HepG2 (cell line): ENCODE measurements around the gene CCDC85C. TPM values are rescaled to one million over a fixed set of nuclear protein-coding genes. Genes with fewer than 3 reads are reported as not detected.

Experiments
- EP300 ChIP-seq, 3 experiments: sonication (generic) in 1 of 3; formaldehyde crosslinking in 1 of 3; IDR thresholded peaks; 2 replicates each; pipeline versions ENCODE4 v1.5.1 to v1.6.1; 2011 to 2020; ENCODE audit warnings: low read depth in 2 of 3, low read length in 2 of 3, borderline replicate concordance in 1 of 3, improper control_type of control experiment in 1 of 3, mild to moderate bottlenecking in 1 of 3, missing genetic modification reagents in 1 of 3, moderate library complexity in 1 of 3
- MEIS2 ChIP-seq: sonication (generic); formaldehyde crosslinking; IDR thresholded peaks from 2 replicates; pipeline ENCODE4 v1.9.0; 2021; ENCODE audit warnings: mild to moderate bottlenecking, missing genetic modification reagents
- NCOR1 ChIP-seq: fragments of 200-600 bp; sonication (generic); IDR thresholded peaks from 2 replicates; pipeline ENCODE4 v1.7.0; 2017; ENCODE audit warnings: antibody characterized with exemption, low read length, borderline replicate concordance
- NONO ChIP-seq, 2 experiments: fragments of 450-650 bp in 1 of 2; sonication (generic) in 1 of 2; formaldehyde crosslinking in 1 of 2; IDR thresholded peaks in 1 of 2; conservative IDR thresholded peaks in 1 of 2; 2 replicates each; pipeline versions ENCODE4 v1.6.1 to v1.8.0; 2017 to 2022; ENCODE audit warnings: mild to moderate bottlenecking in 1 of 2, missing genetic modification reagents in 1 of 2, moderate library complexity in 1 of 2
- RXRB ChIP-seq: IDR thresholded peaks from 2 replicates; pipeline ENCODE4 v1.6.1; 2016; ENCODE audit warnings: borderline replicate concordance, missing genetic modification reagents, missing compliant biosample characterization
- SIN3A ChIP-seq: IDR thresholded peaks from 2 replicates; pipeline ENCODE4 v1.6.1; 2011; ENCODE audit warnings: low read depth, mild to moderate bottlenecking, control low read depth, low read length, borderline replicate concordance
- SIX4 ChIP-seq: sonication (generic); formaldehyde crosslinking; IDR thresholded peaks from 2 replicates; pipeline ENCODE4 v1.4.0; 2020; ENCODE audit warnings: missing genetic modification reagents
- SOX5 ChIP-seq: IDR thresholded peaks from 2 replicates; pipeline ENCODE4 v1.6.1; 2016; ENCODE audit warnings: borderline replicate concordance
- SP4 ChIP-seq: sonication (generic); formaldehyde crosslinking; IDR thresholded peaks from 2 replicates; pipeline ENCODE4 v1.8.1; 2023; ENCODE audit warnings: mild to moderate bottlenecking, missing genetic modification reagents
- TBX3 ChIP-seq: fragments of 450-650 bp; IDR thresholded peaks from 2 replicates; pipeline ENCODE4 v1.6.1; 2017; ENCODE audit warnings: antibody characterized with exemption, mild to moderate bottlenecking, inconsistent platforms, borderline replicate concordance
- TCF12 ChIP-seq, 2 experiments: fragments of 450-650 bp in 1 of 2; sonication (generic) in 1 of 2; formaldehyde crosslinking in 1 of 2; IDR thresholded peaks; 2 replicates each; pipeline versions ENCODE4 v1.6.1 to v1.8.0; 2017 to 2022; ENCODE audit warnings: antibody characterized with exemption in 1 of 2, mild to moderate bottlenecking in 1 of 2, missing genetic modification reagents in 1 of 2, moderate library complexity in 1 of 2
- ZBTB2 ChIP-seq: sonication (generic); formaldehyde crosslinking; IDR thresholded peaks from 2 replicates; pipeline ENCODE4 v1.8.0; 2022; ENCODE audit warnings: low read depth, missing genetic modification reagents
- ZFP1 ChIP-seq: IDR thresholded peaks from 2 replicates; pipeline ENCODE4 v1.6.1; 2016
- ZFY ChIP-seq: sonication (generic); formaldehyde crosslinking; IDR thresholded peaks from 2 replicates; pipeline ENCODE4 v1.4.0; 2020; ENCODE audit warnings: missing genetic modification reagents
- ZNF160 ChIP-seq: sonication (generic); formaldehyde crosslinking; IDR thresholded peaks from 2 replicates; pipeline ENCODE4 v1.8.0; 2022; ENCODE audit warnings: mild to moderate bottlenecking, inconsistent platforms, missing genetic modification reagents
- ZNF230 ChIP-seq: sonication (generic); formaldehyde crosslinking; IDR thresholded peaks from 2 replicates; pipeline ENCODE4 v1.4.0; 2020; ENCODE audit warnings: mild to moderate bottlenecking, missing genetic modification reagents
- ZNF343 ChIP-seq: sonication (generic); formaldehyde crosslinking; IDR thresholded peaks from 2 replicates; pipeline ENCODE4 v1.4.0; 2020; ENCODE audit warnings: mild to moderate bottlenecking, missing genetic modification reagents
- ZNF441 ChIP-seq: sonication (generic); formaldehyde crosslinking; IDR thresholded peaks from 2 replicates; pipeline ENCODE4 v1.7.0; 2021; ENCODE audit warnings: missing genetic modification reagents, borderline replicate concordance
- ZNF768 ChIP-seq: sonication (generic); formaldehyde crosslinking; IDR thresholded peaks from 2 replicates; pipeline ENCODE4 v1.4.0; 2020; ENCODE audit warnings: missing genetic modification reagents
- polyA plus RNA-seq, 8 experiments: library from polyadenylated mRNA; depleted of rRNA in 3 of 8; stranded (reverse) in 7 of 8; unstranded in 1 of 8; fragments of >200 nt; fragmentation: Illumina TruSeq in 4 of 8; extraction: Trizol in 4 of 8; gene quantifications; 2 replicates each; pipeline versions ENCODE4 v1.2.1 to v1.2.3, GENCODE V29; 2011 to 2016; ENCODE audit warnings: low read depth in 4 of 8, missing spikeins in 1 of 8, mixed read lengths in 1 of 8; ENCODE audit not compliant: insufficient read depth in 1 of 8
- total RNA-seq, 5 experiments: library from RNA; depleted of rRNA; stranded (reverse); fragments of >200 nt; fragmentation: Illumina TruSeq; extraction: Trizol; gene quantifications; 2 replicates each; pipeline ENCODE4 v1.2.3, GENCODE V29; 2016; ENCODE audit warnings: low read depth in 1 of 5
- TF ChIP-seq, protein P1 (sequence below): sonication (generic); formaldehyde crosslinking; IDR thresholded peaks from 2 replicates; pipeline ENCODE4 v1.4.0; 2020; ENCODE audit warnings: missing genetic modification reagents
- TF ChIP-seq, protein P2 (sequence below): sonication (generic); formaldehyde crosslinking; IDR thresholded peaks from 2 replicates; pipeline ENCODE4 v1.4.0; 2020; ENCODE audit warnings: missing genetic modification reagents

CCDC85C gene
- total and polyA plus RNA-seq, 2 of the 13 experiments (the other 11 are each of a cell fraction or from before 2014, with no cell fraction given), result 18.8 to 43.8 TPM

GRCh38 chr14:99554757-99555531 is 49.1 kb downstream of the CCDC85C start (continued):
- TF ChIP-seq NCOR1 (peak; percentile 79; the same call in 1 of the 2 replicates), SOX5 (peak; percentile 60; the same call in 1 of the 2 replicates), ZFY (CRISPR knock-in tag) (peak; percentile 66), RXRB (CRISPR knock-in tag) (peak; percentile 79), TCF12 (IDR thresholded peaks at IDR 0.05) (no peak), TCF12 (CRISPR knock-in tag; IDR thresholded peaks at IDR 0.05) (no peak), SIN3A (peak; percentile 42; the same call in 1 of the 2 replicates), TBX3 (peak; percentile 58; the same call in 1 of the 2 replicates), ZFP1 (CRISPR knock-in tag) (no peak), ZNF230 (CRISPR knock-in tag) (0 out of 2 replicates have a peak, but pooled peaks have one; percentile 49), ZNF768 (peak; percentile 100), SP4 (CRISPR knock-in tag) (0 out of 2 replicates have a peak, but pooled peaks have one; percentile 38), SIX4 (CRISPR knock-in tag) (no peak), MEIS2 (peak; percentile 90), ZNF343 (CRISPR knock-in tag) (peak; percentile 51; the same call in 1 of the 2 replicates), ZNF441 (0 out of 2 replicates have a peak, but pooled peaks have one; percentile 33), NONO (IDR thresholded peaks at IDR 0.05) (no peak), NONO (CRISPR knock-in tag; conservative IDR thresholded peaks at IDR 0.05) (0 out of 2 replicates have a peak, but pooled peaks have one; percentile 42), ZBTB2 (CRISPR knock-in tag) (no peak), EP300 (IDR thresholded peaks at IDR 0.05; ENCODE audit: low read depth in 2 of 2, low read length in 2 of 2) (peak in 1 of 2 experiments; percentile 56; a peak in 2 of 4 replicates), EP300 (CRISPR knock-in tag; IDR thresholded peaks at IDR 0.05; ENCODE audit: borderline replicate concordance) (peak; percentile 55; the same call in 1 of the 2 replicates), ZNF160 (no peak)
- TF ChIP-seq, protein P1, sequence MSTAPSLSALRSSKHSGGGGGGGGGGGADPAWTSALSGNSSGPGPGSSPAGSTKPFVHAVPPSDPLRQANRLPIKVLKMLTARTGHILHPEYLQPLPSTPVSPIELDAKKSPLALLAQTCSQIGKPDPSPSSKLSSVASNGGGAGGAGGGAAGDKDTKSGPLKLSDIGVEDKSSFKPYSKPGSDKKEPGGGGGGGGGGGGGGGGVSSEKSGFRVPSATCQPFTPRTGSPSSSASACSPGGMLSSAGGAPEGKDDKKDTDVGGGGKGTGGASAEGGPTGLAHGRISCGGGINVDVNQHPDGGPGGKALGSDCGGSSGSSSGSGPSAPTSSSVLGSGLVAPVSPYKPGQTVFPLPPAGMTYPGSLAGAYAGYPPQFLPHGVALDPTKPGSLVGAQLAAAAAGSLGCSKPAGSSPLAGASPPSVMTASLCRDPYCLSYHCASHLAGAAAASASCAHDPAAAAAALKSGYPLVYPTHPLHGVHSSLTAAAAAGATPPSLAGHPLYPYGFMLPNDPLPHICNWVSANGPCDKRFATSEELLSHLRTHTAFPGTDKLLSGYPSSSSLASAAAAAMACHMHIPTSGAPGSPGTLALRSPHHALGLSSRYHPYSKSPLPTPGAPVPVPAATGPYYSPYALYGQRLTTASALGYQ (CRISPR knock-in tag), result peak; percentile 28; the same call in 1 of the 2 replicates
- TF ChIP-seq, protein P2, sequence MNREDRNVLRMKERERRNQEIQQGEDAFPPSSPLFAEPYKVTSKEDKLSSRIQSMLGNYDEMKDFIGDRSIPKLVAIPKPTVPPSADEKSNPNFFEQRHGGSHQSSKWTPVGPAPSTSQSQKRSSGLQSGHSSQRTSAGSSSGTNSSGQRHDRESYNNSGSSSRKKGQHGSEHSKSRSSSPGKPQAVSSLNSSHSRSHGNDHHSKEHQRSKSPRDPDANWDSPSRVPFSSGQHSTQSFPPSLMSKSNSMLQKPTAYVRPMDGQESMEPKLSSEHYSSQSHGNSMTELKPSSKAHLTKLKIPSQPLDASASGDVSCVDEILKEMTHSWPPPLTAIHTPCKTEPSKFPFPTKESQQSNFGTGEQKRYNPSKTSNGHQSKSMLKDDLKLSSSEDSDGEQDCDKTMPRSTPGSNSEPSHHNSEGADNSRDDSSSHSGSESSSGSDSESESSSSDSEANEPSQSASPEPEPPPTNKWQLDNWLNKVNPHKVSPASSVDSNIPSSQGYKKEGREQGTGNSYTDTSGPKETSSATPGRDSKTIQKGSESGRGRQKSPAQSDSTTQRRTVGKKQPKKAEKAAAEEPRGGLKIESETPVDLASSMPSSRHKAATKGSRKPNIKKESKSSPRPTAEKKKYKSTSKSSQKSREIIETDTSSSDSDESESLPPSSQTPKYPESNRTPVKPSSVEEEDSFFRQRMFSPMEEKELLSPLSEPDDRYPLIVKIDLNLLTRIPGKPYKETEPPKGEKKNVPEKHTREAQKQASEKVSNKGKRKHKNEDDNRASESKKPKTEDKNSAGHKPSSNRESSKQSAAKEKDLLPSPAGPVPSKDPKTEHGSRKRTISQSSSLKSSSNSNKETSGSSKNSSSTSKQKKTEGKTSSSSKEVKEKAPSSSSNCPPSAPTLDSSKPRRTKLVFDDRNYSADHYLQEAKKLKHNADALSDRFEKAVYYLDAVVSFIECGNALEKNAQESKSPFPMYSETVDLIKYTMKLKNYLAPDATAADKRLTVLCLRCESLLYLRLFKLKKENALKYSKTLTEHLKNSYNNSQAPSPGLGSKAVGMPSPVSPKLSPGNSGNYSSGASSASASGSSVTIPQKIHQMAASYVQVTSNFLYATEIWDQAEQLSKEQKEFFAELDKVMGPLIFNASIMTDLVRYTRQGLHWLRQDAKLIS, result no peak
